22Rv1 (cell line): ENCODE data around the gene ZCCHC7.

Experiments
- ZFX ChIP-seq: fragments of 450-650 bp; IDR thresholded peaks from 2 replicates; pipeline ENCODE4 v1.6.1; 2017; ENCODE audit warnings: antibody characterized with exemption, borderline replicate concordance
- TF ChIP-seq, protein P1 (sequence below): fragments of 450-650 bp; IDR thresholded peaks from 2 replicates; pipeline ENCODE4 v1.5.1; 2017; ENCODE audit warnings: mild to moderate bottlenecking

DNA sequence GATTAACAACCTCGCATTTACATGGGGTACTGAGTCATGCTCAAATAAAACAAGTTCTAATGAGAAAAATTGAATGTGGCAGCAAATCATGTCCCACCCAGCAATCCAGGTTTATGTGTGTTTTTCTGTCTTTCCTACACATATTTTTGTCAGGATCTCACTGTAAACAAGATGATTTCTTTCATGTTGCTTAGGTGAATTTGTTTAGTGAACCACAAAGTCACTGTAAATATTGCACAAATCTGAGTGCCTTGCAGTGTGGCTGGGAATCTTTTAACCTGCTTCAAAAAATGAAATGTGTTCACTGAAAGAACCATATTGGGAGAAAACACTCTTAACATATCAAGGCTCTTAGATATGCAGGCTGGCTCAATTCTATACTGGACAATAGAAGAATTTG, 23.1 kb upstream of the ZCCHC7 start:
- TF ChIP-seq, protein P1, sequence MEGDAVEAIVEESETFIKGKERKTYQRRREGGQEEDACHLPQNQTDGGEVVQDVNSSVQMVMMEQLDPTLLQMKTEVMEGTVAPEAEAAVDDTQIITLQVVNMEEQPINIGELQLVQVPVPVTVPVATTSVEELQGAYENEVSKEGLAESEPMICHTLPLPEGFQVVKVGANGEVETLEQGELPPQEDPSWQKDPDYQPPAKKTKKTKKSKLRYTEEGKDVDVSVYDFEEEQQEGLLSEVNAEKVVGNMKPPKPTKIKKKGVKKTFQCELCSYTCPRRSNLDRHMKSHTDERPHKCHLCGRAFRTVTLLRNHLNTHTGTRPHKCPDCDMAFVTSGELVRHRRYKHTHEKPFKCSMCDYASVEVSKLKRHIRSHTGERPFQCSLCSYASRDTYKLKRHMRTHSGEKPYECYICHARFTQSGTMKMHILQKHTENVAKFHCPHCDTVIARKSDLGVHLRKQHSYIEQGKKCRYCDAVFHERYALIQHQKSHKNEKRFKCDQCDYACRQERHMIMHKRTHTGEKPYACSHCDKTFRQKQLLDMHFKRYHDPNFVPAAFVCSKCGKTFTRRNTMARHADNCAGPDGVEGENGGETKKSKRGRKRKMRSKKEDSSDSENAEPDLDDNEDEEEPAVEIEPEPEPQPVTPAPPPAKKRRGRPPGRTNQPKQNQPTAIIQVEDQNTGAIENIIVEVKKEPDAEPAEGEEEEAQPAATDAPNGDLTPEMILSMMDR: no peak
- TF ChIP-seq ZFX: no peak
